Liver (tissue), 9 donors: ENCODE data around the gene GRIN2C. TPM values are rescaled to one million over a fixed set of nuclear protein-coding genes. Genes with fewer than 3 reads are reported as not detected.

Experiments
- DNase-seq: peaks from one replicate; pipeline ENCODE4 v3.0.0-alpha.2; 2017; ENCODE audit warnings: low spot score
- H3K27ac ChIP-seq, 2 donors: one replicate each; pipeline ENCODE4 v1.7.0; 2013; ENCODE audit warnings: inconsistent platforms in 2 of 2, low read length in 2 of 2, control low read depth in 1 of 2, low read depth in 1 of 2, mild to moderate bottlenecking in 1 of 2
- H3K27me3 ChIP-seq, 4 donors: one replicate each; pipeline versions ENCODE4 v1.6.1 to v1.7.0; 2013; ENCODE audit warnings: low read length in 3 of 4, inconsistent platforms in 1 of 4, mild to moderate bottlenecking in 1 of 4, moderate library complexity in 1 of 4; ENCODE audit not compliant: control insufficient read depth in 4 of 4, insufficient read depth in 4 of 4
- H3K36me3 ChIP-seq, 4 donors: one replicate each; pipeline versions ENCODE4 v1.6.1 to v1.7.0; 2013; ENCODE audit warnings: low read length in 3 of 4, mild to moderate bottlenecking in 3 of 4, low read depth in 1 of 4, moderate library complexity in 1 of 4; ENCODE audit not compliant: control insufficient read depth in 4 of 4, insufficient read depth in 3 of 4
- H3K4me1 ChIP-seq, 4 donors: one replicate each; pipeline versions ENCODE4 v1.6.1 to v1.7.0; 2013; ENCODE audit warnings: low read length in 3 of 4, mild to moderate bottlenecking in 3 of 4, moderate library complexity in 1 of 4; ENCODE audit not compliant: control insufficient read depth in 4 of 4, insufficient read depth in 4 of 4
- H3K4me3 ChIP-seq, 3 donors: one replicate each; pipeline versions ENCODE4 v1.6.1 to v1.7.0; 2013; ENCODE audit warnings: low read length in 3 of 3, control low read depth in 1 of 3, low read depth in 1 of 3, mild to moderate bottlenecking in 1 of 3
- H3K9ac ChIP-seq, 2 donors: one replicate each; pipeline ENCODE4 v1.7.0; 2013; ENCODE audit warnings: low read length in 2 of 2, mild to moderate bottlenecking in 2 of 2, moderate library complexity in 2 of 2, control low read depth in 1 of 2, low read depth in 1 of 2
- H3K9me3 ChIP-seq, 4 donors: one replicate each; pipeline versions ENCODE4 v1.6.1 to v1.7.0; 2013; ENCODE audit warnings: low read length in 3 of 4; ENCODE audit not compliant: control insufficient read depth in 4 of 4
- EGR1 ChIP-seq, 2 donors: IDR thresholded peaks; 2 replicates each; pipeline ENCODE4 v1.6.1; 2016 to 2018; ENCODE audit warnings: antibody characterized with exemption in 2 of 2, low read depth in 2 of 2
- FOXA1 ChIP-seq: IDR thresholded peaks from 2 replicates; pipeline ENCODE4 v1.6.1; 2016; ENCODE audit warnings: antibody characterized with exemption
- FOXA2 ChIP-seq: IDR thresholded peaks from 2 replicates; pipeline ENCODE4 v1.6.1; 2016; ENCODE audit warnings: antibody characterized with exemption
- GABPA ChIP-seq, 2 donors: IDR thresholded peaks in 1 of 2; conservative IDR thresholded peaks in 1 of 2; 2 replicates each; pipeline ENCODE4 v1.6.1; 2016; ENCODE audit warnings: antibody characterized with exemption in 2 of 2, mild to moderate bottlenecking in 1 of 2, moderate library complexity in 1 of 2
- HNF4A ChIP-seq, 2 donors: conservative IDR thresholded peaks; 2 replicates each; pipeline ENCODE4 v1.6.1; 2016; ENCODE audit warnings: antibody characterized with exemption in 2 of 2, mild to moderate bottlenecking in 2 of 2
- HNF4G ChIP-seq: IDR thresholded peaks from 2 replicates; pipeline ENCODE4 v1.6.1; 2016; ENCODE audit warnings: antibody characterized with exemption
- JUND ChIP-seq, 2 donors: IDR thresholded peaks; 2 replicates each; pipeline ENCODE4 v1.6.1; 2016; ENCODE audit warnings: antibody characterized with exemption in 2 of 2
- NR2F2 ChIP-seq: IDR thresholded peaks from 2 replicates; pipeline ENCODE4 v1.6.1; 2016; ENCODE audit warnings: antibody characterized with exemption
- RAD21 ChIP-seq, 2 donors: IDR thresholded peaks; 2 replicates each; pipeline ENCODE4 v1.6.1; 2016; ENCODE audit warnings: antibody characterized with exemption in 2 of 2, mild to moderate bottlenecking in 2 of 2
- RXRA ChIP-seq, 2 donors: IDR thresholded peaks; 2 replicates each; pipeline ENCODE4 v1.6.1; 2017 to 2018; ENCODE audit warnings: antibody characterized with exemption in 2 of 2, mild to moderate bottlenecking in 1 of 2
- SP1 ChIP-seq: IDR thresholded peaks from 2 replicates; pipeline ENCODE4 v1.6.1; 2018; ENCODE audit warnings: antibody characterized with exemption, mild to moderate bottlenecking
- TAF1 ChIP-seq: conservative IDR thresholded peaks from 2 replicates; pipeline ENCODE4 v1.6.1; 2016; ENCODE audit warnings: antibody characterized with exemption, mild to moderate bottlenecking
- YY1 ChIP-seq: IDR thresholded peaks from 2 replicates; pipeline ENCODE4 v1.6.1; 2016; ENCODE audit warnings: antibody characterized with exemption, mild to moderate bottlenecking
- WGBS: extraction: QIAGEN DNeasy Blood & Tissue Kit; methylation state at CpG from one replicate; pipeline ENCODE4 v1.1.7; 2013; 5-methylcytosine and 5-hydroxymethylcytosine counted together
- polyA plus RNA-seq, 2 donors: library from polyadenylated mRNA; stranded (reverse) in 1 of 2; unstranded in 1 of 2; fragments of 200-250 nt in 1 of 2; fragments of >200 nt in 1 of 2; fragmentation: Nextera tagmentation in 1 of 2; extraction: Ambion mirVana in 1 of 2; gene quantifications; one replicate each; pipeline versions ENCODE4 v1.2.1 to v1.2.3, GENCODE V29; 2013 to 2015
- total RNA-seq, 2 donors: library from RNA; depleted of rRNA; stranded (reverse); fragments of >200 nt; gene quantifications; one replicate each; pipeline ENCODE4 v1.2.3, GENCODE V29; 2014
- TF ChIP-seq, protein P1 (sequence below): IDR thresholded peaks from 2 replicates; pipeline ENCODE4 v1.6.1; 2016; ENCODE audit warnings: antibody characterized with exemption
- TF ChIP-seq, protein P2 (sequence below): IDR thresholded peaks from 2 replicates; pipeline ENCODE4 v1.6.1; 2016; ENCODE audit warnings: antibody characterized with exemption, mild to moderate bottlenecking
- TF ChIP-seq, protein P3 (sequence below): IDR thresholded peaks from 2 replicates; pipeline ENCODE4 v1.6.1; 2016; ENCODE audit warnings: antibody characterized with exemption
- TF ChIP-seq, protein P4 (sequence below): fragments of 150-350 bp; IDR thresholded peaks from 2 replicates; pipeline ENCODE4 v1.5.1; 2017; ENCODE audit warnings: improper control_type of control experiment, low read depth, low read length; ENCODE audit not compliant: missing input control
- TF ChIP-seq, protein P5 (sequence below): IDR thresholded peaks from 2 replicates; pipeline ENCODE4 v1.6.1; 2016; ENCODE audit warnings: antibody characterized with exemption
- donor health status: healthy.
- donor health status: healthy.
- donor health status: healthy.
- donor health status: healthy.
- donor health status: healthy.

The GRIN2C gene
- total and polyA plus RNA-seq, 4 donors = 0.03 to 0.10 (median 0.09) TPM; not detected in 1

DNA sequence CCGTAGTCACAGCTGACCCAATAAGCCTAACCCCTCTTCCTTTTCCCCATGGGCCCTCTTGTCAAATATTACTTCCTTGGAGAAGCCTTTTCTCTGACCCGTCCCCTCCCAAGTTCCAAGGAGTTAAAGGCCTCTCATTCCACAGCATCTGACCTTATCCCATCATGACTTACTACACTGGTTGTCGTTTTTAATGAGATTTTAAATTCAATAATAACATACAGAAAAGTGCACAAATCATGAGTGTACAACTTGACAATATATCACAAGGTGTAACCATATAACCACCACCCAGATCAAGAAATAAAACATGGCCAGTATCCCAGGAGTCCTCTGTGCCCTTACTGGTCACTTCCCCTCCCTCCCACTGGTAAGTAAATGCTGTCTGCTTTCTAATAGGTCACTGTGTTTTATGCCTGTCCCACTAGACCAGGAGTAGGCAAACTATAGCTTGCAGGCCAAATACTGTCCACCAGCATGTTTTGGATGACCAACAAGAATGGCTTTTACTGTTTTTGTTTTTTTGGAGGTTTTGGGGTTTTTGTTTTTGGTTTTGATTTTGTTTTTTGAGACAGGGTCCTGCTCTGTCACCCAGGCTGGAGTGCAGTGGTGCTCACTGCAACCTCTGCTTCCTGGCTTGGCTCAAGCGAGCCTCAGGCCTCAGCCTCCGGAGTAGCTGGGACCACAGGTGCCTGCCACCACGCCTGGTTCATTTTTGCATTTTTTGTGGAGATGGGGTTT, 14.4 kb upstream of the GRIN2C start:
- Histone ChIP-seq H3K9ac (peak overlapping the region; percentile 73 to 85), H3K36me3 (no peaks in the 10 kb centered on the region), H3K27ac (peak overlapping the region; percentile 79 to 83), H3K4me3 (peak overlapping the region; percentile 69 to 86 (median 84)), H3K9me3 (no peaks in the 10 kb centered on the region), H3K27me3 (no peaks in the 10 kb centered on the region), H3K4me1 (peaks cover 9 to 20% (median 14%) of the 10 kb centered on the region in 4 donors)
- 64% methylated on average over 6 of the region's 6 CpGs for WGBS
- no peak for DNase-seq
- TF ChIP-seq NR2F2 = no peak
- TF ChIP-seq, protein P1, sequence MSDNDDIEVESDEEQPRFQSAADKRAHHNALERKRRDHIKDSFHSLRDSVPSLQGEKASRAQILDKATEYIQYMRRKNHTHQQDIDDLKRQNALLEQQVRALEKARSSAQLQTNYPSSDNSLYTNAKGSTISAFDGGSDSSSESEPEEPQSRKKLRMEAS = no peak
- TF ChIP-seq, protein P2, sequence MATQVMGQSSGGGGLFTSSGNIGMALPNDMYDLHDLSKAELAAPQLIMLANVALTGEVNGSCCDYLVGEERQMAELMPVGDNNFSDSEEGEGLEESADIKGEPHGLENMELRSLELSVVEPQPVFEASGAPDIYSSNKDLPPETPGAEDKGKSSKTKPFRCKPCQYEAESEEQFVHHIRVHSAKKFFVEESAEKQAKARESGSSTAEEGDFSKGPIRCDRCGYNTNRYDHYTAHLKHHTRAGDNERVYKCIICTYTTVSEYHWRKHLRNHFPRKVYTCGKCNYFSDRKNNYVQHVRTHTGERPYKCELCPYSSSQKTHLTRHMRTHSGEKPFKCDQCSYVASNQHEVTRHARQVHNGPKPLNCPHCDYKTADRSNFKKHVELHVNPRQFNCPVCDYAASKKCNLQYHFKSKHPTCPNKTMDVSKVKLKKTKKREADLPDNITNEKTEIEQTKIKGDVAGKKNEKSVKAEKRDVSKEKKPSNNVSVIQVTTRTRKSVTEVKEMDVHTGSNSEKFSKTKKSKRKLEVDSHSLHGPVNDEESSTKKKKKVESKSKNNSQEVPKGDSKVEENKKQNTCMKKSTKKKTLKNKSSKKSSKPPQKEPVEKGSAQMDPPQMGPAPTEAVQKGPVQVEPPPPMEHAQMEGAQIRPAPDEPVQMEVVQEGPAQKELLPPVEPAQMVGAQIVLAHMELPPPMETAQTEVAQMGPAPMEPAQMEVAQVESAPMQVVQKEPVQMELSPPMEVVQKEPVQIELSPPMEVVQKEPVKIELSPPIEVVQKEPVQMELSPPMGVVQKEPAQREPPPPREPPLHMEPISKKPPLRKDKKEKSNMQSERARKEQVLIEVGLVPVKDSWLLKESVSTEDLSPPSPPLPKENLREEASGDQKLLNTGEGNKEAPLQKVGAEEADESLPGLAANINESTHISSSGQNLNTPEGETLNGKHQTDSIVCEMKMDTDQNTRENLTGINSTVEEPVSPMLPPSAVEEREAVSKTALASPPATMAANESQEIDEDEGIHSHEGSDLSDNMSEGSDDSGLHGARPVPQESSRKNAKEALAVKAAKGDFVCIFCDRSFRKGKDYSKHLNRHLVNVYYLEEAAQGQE = no peak
- TF ChIP-seq JUND (IDR thresholded peaks at IDR 0.05) = no peak
- TF ChIP-seq HNF4G = no peak
- TF ChIP-seq, protein P3, sequence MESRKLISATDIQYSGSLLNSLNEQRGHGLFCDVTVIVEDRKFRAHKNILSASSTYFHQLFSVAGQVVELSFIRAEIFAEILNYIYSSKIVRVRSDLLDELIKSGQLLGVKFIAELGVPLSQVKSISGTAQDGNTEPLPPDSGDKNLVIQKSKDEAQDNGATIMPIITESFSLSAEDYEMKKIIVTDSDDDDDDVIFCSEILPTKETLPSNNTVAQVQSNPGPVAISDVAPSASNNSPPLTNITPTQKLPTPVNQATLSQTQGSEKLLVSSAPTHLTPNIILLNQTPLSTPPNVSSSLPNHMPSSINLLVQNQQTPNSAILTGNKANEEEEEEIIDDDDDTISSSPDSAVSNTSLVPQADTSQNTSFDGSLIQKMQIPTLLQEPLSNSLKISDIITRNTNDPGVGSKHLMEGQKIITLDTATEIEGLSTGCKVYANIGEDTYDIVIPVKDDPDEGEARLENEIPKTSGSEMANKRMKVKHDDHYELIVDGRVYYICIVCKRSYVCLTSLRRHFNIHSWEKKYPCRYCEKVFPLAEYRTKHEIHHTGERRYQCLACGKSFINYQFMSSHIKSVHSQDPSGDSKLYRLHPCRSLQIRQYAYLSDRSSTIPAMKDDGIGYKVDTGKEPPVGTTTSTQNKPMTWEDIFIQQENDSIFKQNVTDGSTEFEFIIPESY = no peak
- TF ChIP-seq, protein P4, sequence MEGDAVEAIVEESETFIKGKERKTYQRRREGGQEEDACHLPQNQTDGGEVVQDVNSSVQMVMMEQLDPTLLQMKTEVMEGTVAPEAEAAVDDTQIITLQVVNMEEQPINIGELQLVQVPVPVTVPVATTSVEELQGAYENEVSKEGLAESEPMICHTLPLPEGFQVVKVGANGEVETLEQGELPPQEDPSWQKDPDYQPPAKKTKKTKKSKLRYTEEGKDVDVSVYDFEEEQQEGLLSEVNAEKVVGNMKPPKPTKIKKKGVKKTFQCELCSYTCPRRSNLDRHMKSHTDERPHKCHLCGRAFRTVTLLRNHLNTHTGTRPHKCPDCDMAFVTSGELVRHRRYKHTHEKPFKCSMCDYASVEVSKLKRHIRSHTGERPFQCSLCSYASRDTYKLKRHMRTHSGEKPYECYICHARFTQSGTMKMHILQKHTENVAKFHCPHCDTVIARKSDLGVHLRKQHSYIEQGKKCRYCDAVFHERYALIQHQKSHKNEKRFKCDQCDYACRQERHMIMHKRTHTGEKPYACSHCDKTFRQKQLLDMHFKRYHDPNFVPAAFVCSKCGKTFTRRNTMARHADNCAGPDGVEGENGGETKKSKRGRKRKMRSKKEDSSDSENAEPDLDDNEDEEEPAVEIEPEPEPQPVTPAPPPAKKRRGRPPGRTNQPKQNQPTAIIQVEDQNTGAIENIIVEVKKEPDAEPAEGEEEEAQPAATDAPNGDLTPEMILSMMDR = no peak
- no peak for TF ChIP-seq FOXA1
- TF ChIP-seq FOXA2 = no peak
- no peak for TF ChIP-seq SP1
- no peak for TF ChIP-seq HNF4A (conservative IDR thresholded peaks at IDR 0.05)
- no peak for TF ChIP-seq TAF1
- TF ChIP-seq, protein P5, sequence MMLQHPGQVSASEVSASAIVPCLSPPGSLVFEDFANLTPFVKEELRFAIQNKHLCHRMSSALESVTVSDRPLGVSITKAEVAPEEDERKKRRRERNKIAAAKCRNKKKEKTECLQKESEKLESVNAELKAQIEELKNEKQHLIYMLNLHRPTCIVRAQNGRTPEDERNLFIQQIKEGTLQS = no peak
- no peak for TF ChIP-seq RXRA (IDR thresholded peaks at IDR 0.05)
- TF ChIP-seq GABPA (IDR thresholded peaks at IDR 0.05 in 1 of 2, conservative IDR thresholded peaks at IDR 0.05 in 1 of 2) = no peak
- no peak for TF ChIP-seq YY1
- TF ChIP-seq EGR1 (IDR thresholded peaks at IDR 0.05; ENCODE audit: low read depth in 2 of 2) = no peak
- no peak for TF ChIP-seq RAD21 (IDR thresholded peaks at IDR 0.05)
